HFF-Myc (cell line): ENCODE measurements around the gene SAMD3.

Source experiments
- DNase-seq: peaks from one replicate; pipeline ENCODE4 v3.0.0-alpha.2; 2011; ENCODE audit warnings: low read depth; ENCODE audit errors: extremely low read depth
- H3K4me3 ChIP-seq: replicated peaks from 2 replicates; pipeline ENCODE4 v1.5.1; 2011; ENCODE audit warnings: low read depth, mild to moderate bottlenecking, control low read depth, low read length
- TF ChIP-seq, protein P1 (sequence below): IDR thresholded peaks from 2 replicates; pipeline ENCODE4 v1.5.1; 2012; ENCODE audit warnings: mild to moderate bottlenecking, low read depth, low read length, control low read depth; ENCODE audit errors: missing control alignments

The SAMD3 gene

DNA sequence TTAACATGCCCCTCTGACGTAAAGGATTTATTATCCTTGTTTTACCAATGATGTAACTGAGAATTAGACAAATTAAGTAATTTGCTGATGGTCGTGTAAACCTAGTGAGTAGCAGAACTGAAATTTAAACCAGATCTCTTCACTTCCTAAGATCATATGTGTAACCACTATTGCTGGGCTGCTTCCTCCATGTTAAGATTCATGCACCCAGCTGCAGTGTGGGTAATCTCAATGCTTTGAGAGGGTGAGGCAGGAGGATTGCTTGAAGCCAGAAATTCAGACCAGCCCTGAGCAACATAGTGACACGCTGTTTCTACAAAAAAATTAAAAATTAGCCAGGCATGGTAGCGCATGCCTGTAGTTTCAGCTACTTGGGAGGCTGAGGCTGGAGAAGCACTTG lies 106.5 kb downstream of the SAMD3 start:
- TF ChIP-seq, protein P1, sequence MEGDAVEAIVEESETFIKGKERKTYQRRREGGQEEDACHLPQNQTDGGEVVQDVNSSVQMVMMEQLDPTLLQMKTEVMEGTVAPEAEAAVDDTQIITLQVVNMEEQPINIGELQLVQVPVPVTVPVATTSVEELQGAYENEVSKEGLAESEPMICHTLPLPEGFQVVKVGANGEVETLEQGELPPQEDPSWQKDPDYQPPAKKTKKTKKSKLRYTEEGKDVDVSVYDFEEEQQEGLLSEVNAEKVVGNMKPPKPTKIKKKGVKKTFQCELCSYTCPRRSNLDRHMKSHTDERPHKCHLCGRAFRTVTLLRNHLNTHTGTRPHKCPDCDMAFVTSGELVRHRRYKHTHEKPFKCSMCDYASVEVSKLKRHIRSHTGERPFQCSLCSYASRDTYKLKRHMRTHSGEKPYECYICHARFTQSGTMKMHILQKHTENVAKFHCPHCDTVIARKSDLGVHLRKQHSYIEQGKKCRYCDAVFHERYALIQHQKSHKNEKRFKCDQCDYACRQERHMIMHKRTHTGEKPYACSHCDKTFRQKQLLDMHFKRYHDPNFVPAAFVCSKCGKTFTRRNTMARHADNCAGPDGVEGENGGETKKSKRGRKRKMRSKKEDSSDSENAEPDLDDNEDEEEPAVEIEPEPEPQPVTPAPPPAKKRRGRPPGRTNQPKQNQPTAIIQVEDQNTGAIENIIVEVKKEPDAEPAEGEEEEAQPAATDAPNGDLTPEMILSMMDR, result no peak
- no peak for DNase-seq

DNA sequence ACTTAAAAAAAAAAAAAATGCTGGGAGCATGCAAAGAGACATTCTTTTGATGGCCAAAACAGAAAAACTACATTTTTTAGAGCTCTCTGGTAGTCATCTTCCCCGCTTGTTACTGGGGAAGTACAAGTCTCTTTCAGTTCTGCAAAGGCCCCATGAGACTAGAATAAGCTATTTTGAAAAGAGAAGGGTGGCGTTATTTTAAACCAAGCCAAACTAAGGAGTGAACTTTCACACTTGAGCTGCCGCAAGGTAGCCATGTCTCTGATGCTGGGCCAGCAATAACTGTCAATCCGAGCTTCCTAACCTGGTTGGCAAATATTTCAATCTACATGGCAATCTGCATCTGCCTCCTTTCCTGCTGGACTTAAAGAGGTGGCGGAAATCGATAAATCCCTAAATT lies 107.7 kb downstream of the SAMD3 start:
- no peak overlapping the region for H3K4me3 ChIP-seq
- DNase-seq, result no peak
- TF ChIP-seq, protein P1, result no peak

More for the DNA sequence above, 106.5 kb downstream of the SAMD3 start:
- H3K4me3 ChIP-seq, result no peak overlapping the region

DNA sequence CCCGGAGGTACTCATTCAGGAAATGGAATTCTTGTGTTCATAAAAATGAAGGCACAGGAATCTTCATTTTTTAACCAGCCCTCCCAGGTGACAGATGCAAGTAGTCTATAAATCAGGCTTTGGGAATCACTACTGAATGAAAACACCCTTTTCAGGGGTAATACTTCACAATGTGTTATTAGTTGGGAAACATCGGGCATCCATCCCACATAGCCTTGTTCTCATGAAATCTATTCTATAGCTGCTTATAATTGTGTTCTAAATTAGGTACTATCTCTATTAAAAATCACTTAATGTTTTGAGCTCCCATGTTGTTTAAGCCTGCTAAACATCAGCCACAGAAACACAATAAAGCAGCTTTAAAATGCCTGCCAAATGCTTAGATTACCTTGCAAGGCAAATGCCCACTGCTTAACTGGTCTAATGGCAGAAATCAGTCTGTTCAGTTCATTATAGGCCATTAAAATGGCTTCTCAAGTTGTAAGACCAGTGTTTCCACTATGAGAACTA lies 109.5 kb downstream of the SAMD3 start:
- no peak for DNase-seq
- TF ChIP-seq, protein P1, result no peak
- H3K4me3 ChIP-seq, result no peak overlapping the region

DNA sequence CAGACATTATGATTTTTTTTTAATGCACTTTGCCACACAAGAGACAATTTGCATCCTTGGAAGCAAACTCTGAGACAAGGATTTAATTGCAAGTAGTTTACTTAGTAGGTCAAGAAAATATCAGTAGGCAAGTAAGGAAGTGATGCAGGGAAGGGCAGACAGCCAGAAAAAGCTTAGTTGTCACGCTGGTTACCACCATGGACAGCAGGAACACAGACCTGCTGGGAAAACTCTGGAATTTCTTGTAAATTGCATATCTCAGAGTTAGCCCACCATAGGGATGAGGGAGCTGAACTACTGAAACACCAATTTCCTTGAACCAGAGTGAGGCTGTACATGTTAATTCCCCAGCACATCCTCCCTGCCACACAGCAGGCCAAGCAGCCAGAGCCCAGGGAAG lies 111.7 kb downstream of the SAMD3 start:
- no peak for DNase-seq
- no peak overlapping the region for H3K4me3 ChIP-seq
- TF ChIP-seq, protein P1, result no peak

DNA sequence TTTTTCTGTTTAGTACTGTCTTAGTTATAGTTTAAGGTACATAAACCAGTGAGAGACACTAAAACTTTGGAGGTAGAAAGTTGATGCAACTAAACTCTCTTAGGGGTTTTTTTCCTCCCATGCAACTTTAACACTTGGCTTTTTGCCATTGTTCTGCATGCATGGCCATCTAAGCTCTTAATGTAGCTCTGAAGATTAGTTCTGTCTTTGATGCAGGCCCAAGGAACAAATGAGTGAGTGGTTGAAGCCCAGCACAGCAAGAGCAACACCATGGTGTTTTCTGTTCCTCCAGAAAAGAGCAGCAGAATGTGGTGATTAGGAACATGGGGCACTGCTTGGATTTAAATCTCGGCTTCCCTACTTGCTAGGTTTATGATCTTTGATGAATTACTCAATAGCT lies 115.0 kb downstream of the SAMD3 start:
- TF ChIP-seq, protein P1, result no peak
- no peak for DNase-seq
- H3K4me3 ChIP-seq, result no peak overlapping the region

DNA sequence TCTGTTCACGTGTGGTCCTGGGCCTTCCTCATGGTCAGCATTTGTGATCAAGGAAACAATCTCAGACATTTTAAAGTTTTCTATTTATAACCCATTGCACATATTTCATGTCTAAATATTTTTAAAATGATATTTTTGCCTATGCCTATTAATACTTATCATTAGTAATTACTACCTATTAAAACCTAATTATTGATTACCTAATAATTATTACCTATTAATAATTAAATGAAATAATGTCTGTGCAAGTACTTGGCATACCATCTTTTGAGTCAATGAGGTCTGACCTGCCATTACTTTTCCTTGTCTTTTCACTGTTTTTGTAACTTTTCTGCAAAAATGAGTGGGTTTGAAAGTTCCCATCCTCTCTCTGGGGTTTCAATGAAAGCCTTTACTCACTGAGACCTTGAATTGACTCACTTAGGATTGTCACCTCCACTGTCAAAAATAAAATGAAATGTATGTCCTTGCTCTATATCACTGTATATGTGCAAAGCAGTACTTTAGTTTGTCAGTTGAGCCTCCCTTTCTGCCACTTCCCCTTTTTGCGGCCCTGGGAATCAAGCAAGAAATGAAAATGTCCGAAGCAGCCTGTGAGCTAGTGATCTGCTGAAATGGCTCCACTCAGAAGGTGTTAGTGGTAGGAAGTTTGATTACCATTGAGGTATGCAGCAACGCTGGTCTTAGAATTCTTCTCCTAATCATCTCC lies 116.6 kb downstream of the SAMD3 start:
- TF ChIP-seq, protein P1, result no peak
- no peak overlapping the region for H3K4me3 ChIP-seq
- DNase-seq, result no peak
